Panc1 (cell line): ENCODE data around the gene FOSL2. TPM values are rescaled to one million over a fixed set of nuclear protein-coding genes. Genes with fewer than 3 reads are reported as not detected.

Experiments
- ATAC-seq: fragments of 200-7000 bp; cut with Tn5 transposase; 2 replicates; pipeline ENCODE4 v1.9.1; 2020; ENCODE audit warnings: mild to moderate bottlenecking, moderate library complexity
- BruUV-seq: library from RNA; stranded (reverse); fragments of 400-500 nt; replicated peaks from 2 replicates; lab custom pipeline; 2021; lab: Mats Ljungman, UMichigan
- CTCF ChIA-PET: fragments of 300-600 bp; sonication (Branson Sonifier 250); formaldehyde crosslinking; loops from one replicate; lab custom pipeline; 2022; ENCODE audit warnings: antibody characterized with exemption; lab: Charles Lee
- POLR2A ChIA-PET: fragments of 300-600 bp; sonication (Branson Sonifier 250); formaldehyde crosslinking; loops from one replicate; lab custom pipeline; 2022; ENCODE audit warnings: antibody characterized with exemption; lab: Charles Lee
- DNase-seq: peaks from one replicate; pipeline ENCODE4 v3.0.0-alpha.2; 2010; ENCODE audit warnings: low read depth, low spot score
- H3K27ac ChIP-seq: 2 replicates; pipeline ENCODE4 v1.5.1; 2011; ENCODE audit warnings: mild to moderate bottlenecking, low read length, inconsistent platforms
- H3K27me3 ChIP-seq: fragments of 200-500 bp; sonication (Bioruptor generic); 2 replicates; pipeline ENCODE4 v1.6.0; 2014; ENCODE audit warnings: low read length, inconsistent platforms; ENCODE audit not compliant: control insufficient read depth, insufficient read depth
- H3K36me3 ChIP-seq: fragments of 200-500 bp; sonication (Bioruptor generic); 2 replicates; pipeline ENCODE4 v1.5.1; 2014; ENCODE audit warnings: inconsistent platforms, mild to moderate bottlenecking, low read length, moderate library complexity; ENCODE audit not compliant: control insufficient read depth, insufficient read depth
- H3K4me1 ChIP-seq: 2 replicates; pipeline ENCODE4 v1.5.1; 2011; ENCODE audit warnings: inconsistent platforms, mild to moderate bottlenecking, low read length, moderate library complexity; ENCODE audit not compliant: control insufficient read depth, insufficient read depth
- H3K4me3 ChIP-seq, 2 experiments: 2 replicates each; pipeline ENCODE4 v1.5.1; 2011 to 2012; ENCODE audit warnings: low read depth in 2 of 2, low read length in 2 of 2, mild to moderate bottlenecking in 2 of 2, inconsistent platforms in 1 of 2, moderate library complexity in 1 of 2
- H3K9me3 ChIP-seq: fragments of 200-500 bp; sonication (Bioruptor generic); 2 replicates; pipeline ENCODE4 v1.5.1; 2014; ENCODE audit warnings: low read depth, mild to moderate bottlenecking, inconsistent platforms, low read length, moderate library complexity; ENCODE audit not compliant: control insufficient read depth, insufficient read depth
- POLR2AphosphoS5 ChIP-seq: IDR thresholded peaks from 2 replicates; pipeline ENCODE4 v1.6.1; 2012; ENCODE audit warnings: mild to moderate bottlenecking, low read depth, low read length, moderate library complexity
- SIN3A ChIP-seq: IDR thresholded peaks from 2 replicates; pipeline ENCODE4 v1.6.1; 2012; ENCODE audit warnings: low read depth, mild to moderate bottlenecking, low read length, moderate library complexity, borderline replicate concordance; ENCODE audit not compliant: insufficient read depth
- TCF7L2 ChIP-seq: IDR thresholded peaks from 2 replicates; pipeline ENCODE4 v1.6.1; 2011; ENCODE audit warnings: mild to moderate bottlenecking, low read depth, low read length, inconsistent platforms
- in situ Hi-C: cut with HindIII; loops from 2 replicates; pipeline ENCODE4 v1.10.0; 2016; ENCODE audit warnings: low sequenced_read_pairs, low pct_unique_long_range_greater_than_20kb
- intact Hi-C: fragments of 100-400 bp; cut with micrococcal nuclease; formaldehyde crosslinking; loops from one replicate; pipeline ENCODE4 v1.10.0; 2022; ENCODE audit not compliant: unreplicated experiment
- total RNA-seq: library from RNA; stranded (reverse); gene quantifications from one replicate; pipeline ENCODE4 v1.2.1, GENCODE V29; 2021; ENCODE audit not compliant: unreplicated experiment
- TF ChIP-seq, protein P1 (sequence below), 2 experiments: IDR thresholded peaks; 2 replicates each; pipeline ENCODE4 v1.6.1; 2011 to 2012; ENCODE audit warnings: low read depth in 2 of 2, control low read depth in 1 of 2, low read length in 1 of 2, mild to moderate bottlenecking in 1 of 2, moderate library complexity in 1 of 2; ENCODE audit not compliant: insufficient read depth in 1 of 2
- TF ChIP-seq, protein P2 (sequence below): fragments of 450-650 bp; IDR thresholded peaks from 2 replicates; pipeline ENCODE4 v1.5.1; 2017; ENCODE audit warnings: mild to moderate bottlenecking

Gene FOSL2
- total RNA-seq, 1 experiment from 2014 or later: 29.0 TPM

DNA sequence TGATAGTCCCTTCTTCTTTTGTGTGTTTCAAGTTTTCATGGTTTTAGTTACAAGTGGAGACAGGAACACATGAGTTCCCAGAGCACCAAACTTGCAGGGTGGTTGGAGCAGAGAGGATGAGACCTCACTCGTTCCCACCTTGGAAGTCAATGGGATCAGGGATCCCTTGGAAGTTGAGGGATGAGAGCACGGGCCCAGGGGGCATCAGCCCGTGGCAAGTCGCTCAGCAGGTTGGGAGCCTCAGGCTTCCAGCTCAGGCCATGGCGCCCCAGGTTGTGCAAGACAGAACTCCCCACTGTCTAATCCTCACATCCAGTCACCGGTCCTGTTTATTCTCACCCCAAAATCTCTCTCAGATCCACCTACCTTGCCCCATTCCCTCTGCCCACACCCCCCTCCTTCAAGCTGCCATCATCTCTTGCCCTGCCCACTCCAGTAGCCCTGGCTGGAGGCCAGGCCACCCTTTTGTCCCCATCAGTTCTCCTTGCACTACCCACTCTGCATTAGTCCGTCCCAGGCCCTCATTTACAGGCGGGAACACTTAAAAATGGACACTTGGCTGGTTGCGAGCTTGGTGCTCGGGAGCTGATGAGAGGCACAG is 37.6 kb upstream of the FOSL2 start:
- TF ChIP-seq, protein P1, sequence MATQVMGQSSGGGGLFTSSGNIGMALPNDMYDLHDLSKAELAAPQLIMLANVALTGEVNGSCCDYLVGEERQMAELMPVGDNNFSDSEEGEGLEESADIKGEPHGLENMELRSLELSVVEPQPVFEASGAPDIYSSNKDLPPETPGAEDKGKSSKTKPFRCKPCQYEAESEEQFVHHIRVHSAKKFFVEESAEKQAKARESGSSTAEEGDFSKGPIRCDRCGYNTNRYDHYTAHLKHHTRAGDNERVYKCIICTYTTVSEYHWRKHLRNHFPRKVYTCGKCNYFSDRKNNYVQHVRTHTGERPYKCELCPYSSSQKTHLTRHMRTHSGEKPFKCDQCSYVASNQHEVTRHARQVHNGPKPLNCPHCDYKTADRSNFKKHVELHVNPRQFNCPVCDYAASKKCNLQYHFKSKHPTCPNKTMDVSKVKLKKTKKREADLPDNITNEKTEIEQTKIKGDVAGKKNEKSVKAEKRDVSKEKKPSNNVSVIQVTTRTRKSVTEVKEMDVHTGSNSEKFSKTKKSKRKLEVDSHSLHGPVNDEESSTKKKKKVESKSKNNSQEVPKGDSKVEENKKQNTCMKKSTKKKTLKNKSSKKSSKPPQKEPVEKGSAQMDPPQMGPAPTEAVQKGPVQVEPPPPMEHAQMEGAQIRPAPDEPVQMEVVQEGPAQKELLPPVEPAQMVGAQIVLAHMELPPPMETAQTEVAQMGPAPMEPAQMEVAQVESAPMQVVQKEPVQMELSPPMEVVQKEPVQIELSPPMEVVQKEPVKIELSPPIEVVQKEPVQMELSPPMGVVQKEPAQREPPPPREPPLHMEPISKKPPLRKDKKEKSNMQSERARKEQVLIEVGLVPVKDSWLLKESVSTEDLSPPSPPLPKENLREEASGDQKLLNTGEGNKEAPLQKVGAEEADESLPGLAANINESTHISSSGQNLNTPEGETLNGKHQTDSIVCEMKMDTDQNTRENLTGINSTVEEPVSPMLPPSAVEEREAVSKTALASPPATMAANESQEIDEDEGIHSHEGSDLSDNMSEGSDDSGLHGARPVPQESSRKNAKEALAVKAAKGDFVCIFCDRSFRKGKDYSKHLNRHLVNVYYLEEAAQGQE (IDR thresholded peaks at IDR 0.05; ENCODE audit: insufficient read depth in 1 of 2, low read depth in 2 of 2, low read length in 1 of 2): no peak
- TF ChIP-seq, protein P2, sequence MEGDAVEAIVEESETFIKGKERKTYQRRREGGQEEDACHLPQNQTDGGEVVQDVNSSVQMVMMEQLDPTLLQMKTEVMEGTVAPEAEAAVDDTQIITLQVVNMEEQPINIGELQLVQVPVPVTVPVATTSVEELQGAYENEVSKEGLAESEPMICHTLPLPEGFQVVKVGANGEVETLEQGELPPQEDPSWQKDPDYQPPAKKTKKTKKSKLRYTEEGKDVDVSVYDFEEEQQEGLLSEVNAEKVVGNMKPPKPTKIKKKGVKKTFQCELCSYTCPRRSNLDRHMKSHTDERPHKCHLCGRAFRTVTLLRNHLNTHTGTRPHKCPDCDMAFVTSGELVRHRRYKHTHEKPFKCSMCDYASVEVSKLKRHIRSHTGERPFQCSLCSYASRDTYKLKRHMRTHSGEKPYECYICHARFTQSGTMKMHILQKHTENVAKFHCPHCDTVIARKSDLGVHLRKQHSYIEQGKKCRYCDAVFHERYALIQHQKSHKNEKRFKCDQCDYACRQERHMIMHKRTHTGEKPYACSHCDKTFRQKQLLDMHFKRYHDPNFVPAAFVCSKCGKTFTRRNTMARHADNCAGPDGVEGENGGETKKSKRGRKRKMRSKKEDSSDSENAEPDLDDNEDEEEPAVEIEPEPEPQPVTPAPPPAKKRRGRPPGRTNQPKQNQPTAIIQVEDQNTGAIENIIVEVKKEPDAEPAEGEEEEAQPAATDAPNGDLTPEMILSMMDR: no peak
- TF ChIP-seq SIN3A (no peak), POLR2AphosphoS5 (no peak)
- ChIA-PET CTCF (no interaction called here), POLR2A (no interaction called here)
- Histone ChIP-seq H3K27ac (no peak overlapping the region), H3K4me1 (no peaks in the 10 kb centered on the region; the same call in 1 of the 2 replicates), H3K36me3 (no peaks in the 10 kb centered on the region), H3K9me3 (no peaks in the 10 kb centered on the region), H3K4me3 (no peak overlapping the region), H3K27me3 (no peaks in the 10 kb centered on the region)
- BruUV-seq: no TSS peak
- ATAC-seq: no peak
- intact Hi-C loops: no loop called here
- no peak for DNase-seq
- in situ Hi-C loops: no loop called here

DNA sequence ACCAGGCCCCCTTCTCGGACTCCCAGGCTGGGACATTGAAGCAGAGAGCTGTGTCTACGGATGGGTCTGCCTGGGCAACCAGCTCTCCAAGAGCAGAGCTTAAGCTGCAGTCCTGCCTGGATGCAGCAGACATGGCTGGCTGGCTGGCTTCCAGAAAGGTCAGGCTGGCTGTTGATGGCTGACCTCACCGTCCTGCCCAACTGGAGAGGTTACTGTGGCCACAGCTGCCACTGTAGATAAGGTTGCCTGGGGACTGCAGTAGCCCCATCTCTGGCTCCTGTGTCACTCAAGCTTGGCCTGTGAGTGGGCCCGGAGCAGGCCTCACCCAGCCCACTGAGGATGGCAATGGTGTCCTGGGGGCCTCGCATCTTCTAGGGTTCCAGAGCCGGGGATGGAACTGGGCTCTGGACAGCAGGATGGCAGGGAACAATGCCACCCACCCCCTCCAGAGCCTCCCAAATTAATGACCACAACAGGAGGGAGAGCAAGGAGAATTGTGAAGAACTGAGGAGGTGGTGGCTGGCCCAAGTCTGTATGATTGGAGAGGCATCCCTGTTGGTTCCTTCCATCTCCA is 37.0 kb upstream of the FOSL2 start:
- TF ChIP-seq, protein P2: no peak
- no peak for TF ChIP-seq SIN3A
- TF ChIP-seq, protein P1 (IDR thresholded peaks at IDR 0.05; ENCODE audit: insufficient read depth in 1 of 2, low read depth in 2 of 2, low read length in 1 of 2): no peak
- TF ChIP-seq TCF7L2: no peak
- no peak for TF ChIP-seq POLR2AphosphoS5
- H3K4me3 ChIP-seq: no peak overlapping the region
- POLR2A ChIA-PET: no interaction called here
- DNase-seq (no peak), ATAC-seq (0 out of 2 replicates have a peak, but pooled peaks have one; percentile 6)
- intact Hi-C loops: no loop called here
- no TSS peak for BruUV-seq
- H3K4me1 ChIP-seq: no peaks in the 10 kb centered on the region; the same call in 1 of the 2 replicates
- no peaks in the 10 kb centered on the region for H3K27me3 ChIP-seq
- in situ Hi-C loops: no loop called here
- no peaks in the 10 kb centered on the region for H3K36me3 ChIP-seq
- no peaks in the 10 kb centered on the region for H3K9me3 ChIP-seq
- CTCF ChIA-PET: no interaction called here
- H3K27ac ChIP-seq: no peak overlapping the region
